Endothelial cell (in vitro differentiated cells): Measurements from ENCODE around the gene PATZ1. TPM values are rescaled to one million over a fixed set of nuclear protein-coding genes. Genes with fewer than 3 reads are reported as not detected.

ENCODE experiments used
- DNase-seq: peaks from one replicate; pipeline ENCODE4 v3.0.0; 2021; ENCODE audit warnings: low spot score
- H3K27ac Mint-ChIP-seq: one replicate; pipeline ENCODE4 v1.8.0; 2021; ENCODE audit warnings: mixed read lengths, inconsistent platforms; ENCODE audit not compliant: unreplicated experiment
- H3K27me3 Mint-ChIP-seq: one replicate; pipeline ENCODE4 v1.8.0; 2021; ENCODE audit warnings: mild to moderate bottlenecking, moderate library complexity, mixed read lengths, inconsistent platforms; ENCODE audit not compliant: unreplicated experiment
- H3K36me3 Mint-ChIP-seq: one replicate; pipeline ENCODE4 v1.8.0; 2021; ENCODE audit warnings: mild to moderate bottlenecking, low read depth, mixed read lengths, inconsistent platforms; ENCODE audit not compliant: unreplicated experiment
- H3K4me1 Mint-ChIP-seq: one replicate; pipeline ENCODE4 v1.8.0; 2021; ENCODE audit warnings: mild to moderate bottlenecking, mixed read lengths, inconsistent platforms; ENCODE audit not compliant: unreplicated experiment
- H3K4me3 Mint-ChIP-seq: one replicate; pipeline ENCODE4 v1.8.0; 2021; ENCODE audit warnings: mild to moderate bottlenecking, mixed read lengths, inconsistent platforms; ENCODE audit not compliant: unreplicated experiment
- H3K9me3 Mint-ChIP-seq: one replicate; pipeline ENCODE4 v1.8.0; 2021; ENCODE audit warnings: mixed read lengths, inconsistent platforms; ENCODE audit not compliant: unreplicated experiment
- total RNA-seq: library from RNA; stranded (reverse); fragmentation: NEBNext Ultra II Directional; extraction: Animal tissue kit (Norgen Biotek cat#: 25700); gene quantifications from one replicate; pipeline ENCODE4 v1.2.1, GENCODE V29; 2021; ENCODE audit not compliant: unreplicated experiment
- TF ChIP-seq, protein P1 (sequence below): fragments of 200-600 bp; sonication (generic); IDR thresholded peaks from one replicate; pipeline ENCODE4 v1.5.0; 2021; ENCODE audit warnings: antibody characterized with exemption; ENCODE audit not compliant: unreplicated experiment

The PATZ1 gene
- total RNA-seq, 1 donor from 2014 or later: 54.0 TPM

DNA sequence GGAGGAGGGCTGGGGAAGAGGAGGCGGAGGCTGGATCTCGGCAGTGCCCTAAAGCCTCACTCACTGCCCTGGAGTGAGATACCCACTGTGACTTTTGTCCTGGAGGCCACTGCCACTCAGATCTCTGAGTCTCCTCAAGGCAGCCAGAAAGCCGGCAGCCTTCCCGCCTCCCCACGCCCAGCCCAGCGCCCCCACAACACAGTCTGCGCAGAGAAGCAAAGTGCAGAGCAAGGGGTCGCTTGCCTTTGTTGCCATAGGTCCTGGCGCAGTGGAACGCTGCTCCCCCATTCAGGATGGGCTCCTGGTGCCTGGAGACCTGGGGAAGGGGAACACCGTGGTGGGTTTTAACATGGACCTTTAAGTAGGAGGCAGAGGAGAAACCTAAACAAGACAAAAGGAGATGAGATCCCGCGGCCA is 17.6 kb downstream of the PATZ1 start:
- Mint-ChIP-seq H3K9me3 (no peaks in the 10 kb centered on the region), H3K4me1 (peaks cover 2% of the 10 kb centered on the region), H3K4me3 (no peak overlapping the region), H3K36me3 (peaks cover 47% of the 10 kb centered on the region), H3K27me3 (peaks cover 2% of the 10 kb centered on the region), H3K27ac (no peak overlapping the region)
- TF ChIP-seq, protein P1, sequence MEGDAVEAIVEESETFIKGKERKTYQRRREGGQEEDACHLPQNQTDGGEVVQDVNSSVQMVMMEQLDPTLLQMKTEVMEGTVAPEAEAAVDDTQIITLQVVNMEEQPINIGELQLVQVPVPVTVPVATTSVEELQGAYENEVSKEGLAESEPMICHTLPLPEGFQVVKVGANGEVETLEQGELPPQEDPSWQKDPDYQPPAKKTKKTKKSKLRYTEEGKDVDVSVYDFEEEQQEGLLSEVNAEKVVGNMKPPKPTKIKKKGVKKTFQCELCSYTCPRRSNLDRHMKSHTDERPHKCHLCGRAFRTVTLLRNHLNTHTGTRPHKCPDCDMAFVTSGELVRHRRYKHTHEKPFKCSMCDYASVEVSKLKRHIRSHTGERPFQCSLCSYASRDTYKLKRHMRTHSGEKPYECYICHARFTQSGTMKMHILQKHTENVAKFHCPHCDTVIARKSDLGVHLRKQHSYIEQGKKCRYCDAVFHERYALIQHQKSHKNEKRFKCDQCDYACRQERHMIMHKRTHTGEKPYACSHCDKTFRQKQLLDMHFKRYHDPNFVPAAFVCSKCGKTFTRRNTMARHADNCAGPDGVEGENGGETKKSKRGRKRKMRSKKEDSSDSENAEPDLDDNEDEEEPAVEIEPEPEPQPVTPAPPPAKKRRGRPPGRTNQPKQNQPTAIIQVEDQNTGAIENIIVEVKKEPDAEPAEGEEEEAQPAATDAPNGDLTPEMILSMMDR: no peak
- no peak for DNase-seq

DNA sequence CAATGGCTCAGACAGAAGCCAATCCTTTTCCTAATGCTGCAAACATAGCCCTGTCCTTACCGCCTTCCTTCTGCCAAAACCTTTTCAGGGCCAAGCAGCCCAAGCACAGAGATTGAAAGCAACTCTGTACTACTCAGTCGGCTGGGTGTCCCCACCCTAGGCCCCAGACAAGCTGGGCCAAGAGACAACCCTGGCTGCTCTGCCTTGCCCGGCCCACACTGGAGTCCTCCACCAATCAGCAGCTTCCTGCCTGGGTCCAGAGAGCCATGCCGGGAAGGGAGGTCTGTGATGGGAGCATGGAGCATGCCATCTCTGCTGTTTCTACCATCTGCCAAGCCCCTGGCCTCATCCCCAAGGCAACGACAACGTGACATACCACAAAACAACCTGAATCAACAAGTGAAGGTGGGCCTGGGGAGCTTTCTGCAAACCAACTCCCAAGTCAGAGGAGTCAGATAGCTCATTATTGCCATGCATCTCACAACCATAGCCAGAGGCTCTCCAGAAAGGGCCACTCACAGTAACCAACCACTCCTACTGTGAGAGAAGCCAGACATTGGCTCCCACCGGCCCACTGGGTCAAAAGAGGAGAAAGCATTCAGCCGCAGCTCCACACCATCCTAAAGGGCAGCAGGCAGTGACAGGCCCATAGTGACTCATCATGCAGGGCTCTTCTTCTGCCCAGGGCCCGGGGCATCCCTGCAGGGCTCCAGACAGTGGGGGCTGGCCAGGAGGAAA is 18.2 kb downstream of the PATZ1 start:
- Mint-ChIP-seq H3K36me3 (peaks cover 41% of the 10 kb centered on the region), H3K4me1 (no peaks in the 10 kb centered on the region), H3K27ac (no peak overlapping the region), H3K27me3 (peaks cover 2% of the 10 kb centered on the region), H3K4me3 (no peak overlapping the region), H3K9me3 (no peaks in the 10 kb centered on the region)
- no peak for DNase-seq
- TF ChIP-seq, protein P1: no peak

DNA sequence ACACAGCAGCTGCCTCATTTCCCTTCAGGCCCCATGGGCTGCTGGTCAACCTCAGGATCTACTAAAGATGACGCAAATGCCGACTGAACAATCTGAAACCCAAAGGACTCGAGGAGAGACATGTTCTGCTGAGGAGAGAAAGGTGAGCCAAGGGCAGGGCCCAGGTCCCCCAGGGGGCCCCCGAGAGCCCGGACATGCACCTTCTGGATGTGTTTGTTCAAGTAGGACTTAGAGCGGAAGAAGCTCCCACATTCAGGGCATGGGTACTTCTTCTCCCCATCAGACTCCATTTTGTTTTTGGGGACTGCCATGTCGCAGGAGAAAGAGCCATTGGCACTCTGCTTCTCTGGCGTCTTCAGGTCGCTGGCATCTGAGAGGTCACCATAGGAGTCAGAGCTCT is 19.3 kb downstream of the PATZ1 start:
- Mint-ChIP-seq H3K27me3 (peaks cover 2% of the 10 kb centered on the region), H3K4me3 (no peak overlapping the region), H3K4me1 (no peaks in the 10 kb centered on the region), H3K9me3 (no peaks in the 10 kb centered on the region), H3K27ac (no peak overlapping the region), H3K36me3 (peaks cover 35% of the 10 kb centered on the region)
- no peak for DNase-seq
- TF ChIP-seq, protein P1: no peak

DNA sequence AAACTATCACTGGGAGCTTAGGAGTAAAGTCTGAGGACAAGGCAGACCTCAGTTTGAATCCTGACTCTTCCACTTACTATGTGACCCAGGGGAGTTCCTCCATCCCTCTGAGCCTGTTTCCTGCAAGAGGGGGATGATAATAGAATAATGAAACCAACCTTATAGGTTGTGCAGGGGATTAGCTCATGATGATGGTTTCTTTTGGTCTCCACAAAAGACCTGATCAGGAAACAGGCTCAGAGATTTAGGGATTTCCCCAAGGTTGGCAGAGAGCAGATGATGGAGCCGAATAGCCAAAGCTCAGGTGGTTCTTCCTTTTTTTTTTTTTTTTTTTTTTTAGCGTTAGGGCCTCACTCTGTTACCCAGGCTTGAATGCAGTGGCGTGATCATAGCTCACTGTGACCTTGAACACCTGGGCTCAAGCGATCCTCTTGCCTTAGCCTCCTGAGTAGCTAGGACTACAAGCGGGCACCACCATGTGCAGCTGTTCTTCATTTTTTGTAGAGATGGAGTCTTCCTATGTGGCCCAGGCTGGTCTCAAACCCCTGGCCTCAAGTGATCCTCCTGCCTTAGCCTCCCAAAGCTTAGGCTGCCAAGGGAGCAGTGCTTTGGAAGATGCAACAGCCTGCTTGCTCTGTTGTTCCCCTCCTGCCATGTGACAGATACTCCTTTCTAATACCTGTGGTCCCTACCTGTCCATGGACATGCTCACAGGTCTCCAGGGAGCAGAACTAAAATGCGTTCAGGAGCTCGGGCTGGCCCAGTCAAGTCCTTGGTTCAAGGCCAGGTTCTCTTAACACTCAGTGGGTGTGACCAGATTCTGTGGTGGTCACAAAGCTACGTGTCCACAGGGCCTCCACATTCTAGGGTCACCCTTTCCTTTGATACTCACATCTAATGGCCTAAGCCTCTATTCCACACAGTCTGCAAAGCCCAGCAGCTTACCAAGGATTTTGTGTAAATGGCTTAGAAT is 22.3 kb downstream of the PATZ1 start:
- TF ChIP-seq, protein P1: no peak
- Mint-ChIP-seq H3K4me3 (no peak overlapping the region), H3K4me1 (no peaks in the 10 kb centered on the region), H3K9me3 (no peaks in the 10 kb centered on the region), H3K27ac (no peak overlapping the region), H3K36me3 (peaks cover 26% of the 10 kb centered on the region), H3K27me3 (peaks cover 2% of the 10 kb centered on the region)
- no peak for DNase-seq
